Keratinocyte (primary cell): ENCODE measurements around the gene HAX1. TPM values are rescaled to one million over a fixed set of nuclear protein-coding genes. Genes with fewer than 3 reads are reported as not detected.

Experiments
- DNase-seq: peaks from one replicate; pipeline ENCODE4 v3.0.0-alpha.2; 2011; ENCODE audit warnings: low read depth, missing footprints, low spot score
- FAIRE-seq: peaks from 2 replicates; lab custom pipeline; 2011; peaks lifted over from hg19 to GRCh38; lab: Jason Lieb, UNC
- H2AFZ ChIP-seq: 2 replicates; pipeline ENCODE4 v1.6.0; 2012; ENCODE audit warnings: low read length, control low read depth, inconsistent platforms; ENCODE audit not compliant: control insufficient read depth
- H3K27ac ChIP-seq: 2 replicates; pipeline ENCODE4 v1.5.1; 2011; ENCODE audit warnings: low read length; ENCODE audit not compliant: control insufficient read depth, insufficient read depth
- H3K27me3 ChIP-seq: 3 replicates; pipeline ENCODE4 v1.6.0; 2011; ENCODE audit warnings: low read length; ENCODE audit not compliant: control insufficient read depth, insufficient read depth; ENCODE audit errors: extremely low read depth
- H3K36me3 ChIP-seq, 2 experiments: 2 replicates in 1 of 2; 3 replicates in 1 of 2; pipeline ENCODE4 v1.5.1; 2011; ENCODE audit warnings: low read length in 2 of 2, mild to moderate bottlenecking in 1 of 2; ENCODE audit not compliant: control insufficient read depth in 2 of 2, insufficient read depth in 2 of 2; ENCODE audit errors: extremely low read depth in 1 of 2
- H3K4me1 ChIP-seq: 3 replicates; pipeline ENCODE4 v1.5.1; 2011; ENCODE audit warnings: low read length; ENCODE audit not compliant: control insufficient read depth, insufficient read depth; ENCODE audit errors: extremely low read depth
- H3K4me2 ChIP-seq: 3 replicates; pipeline ENCODE4 v1.6.0; 2011; ENCODE audit warnings: low read depth, low read length; ENCODE audit not compliant: control insufficient read depth, insufficient read depth; ENCODE audit errors: extremely low read depth
- H3K4me3 ChIP-seq, 3 experiments: fragments of 200-600 bp in 1 of 3; sonication (generic) in 1 of 3; 2 replicates in 2 of 3; 3 replicates in 1 of 3; pipeline ENCODE4 v1.5.1; 2011 to 2016; ENCODE audit warnings: low read length in 3 of 3, mild to moderate bottlenecking in 3 of 3, control low read depth in 2 of 3, inconsistent platforms in 1 of 3, low read depth in 1 of 3, mixed read lengths in 1 of 3, mixed run types in 1 of 3, moderate library complexity in 1 of 3; ENCODE audit not compliant: control insufficient read depth in 2 of 3, insufficient read depth in 2 of 3; ENCODE audit errors: extremely low read depth in 1 of 3
- H3K79me2 ChIP-seq: 2 replicates; pipeline ENCODE4 v1.6.0; 2012; ENCODE audit warnings: low read length; ENCODE audit not compliant: control insufficient read depth, insufficient read depth
- H3K9ac ChIP-seq: 3 replicates; pipeline ENCODE4 v1.6.0; 2011; ENCODE audit warnings: low read length; ENCODE audit not compliant: control insufficient read depth, insufficient read depth; ENCODE audit errors: extremely low read depth
- H3K9me1 ChIP-seq: 3 replicates; pipeline ENCODE4 v1.6.0; 2011; ENCODE audit warnings: low read length; ENCODE audit not compliant: control insufficient read depth, insufficient read depth; ENCODE audit errors: extremely low read depth
- H3K9me3 ChIP-seq: 2 replicates; pipeline ENCODE4 v1.5.1; 2012; ENCODE audit warnings: low read depth, low read length; ENCODE audit not compliant: control insufficient read depth
- H4K20me1 ChIP-seq: 3 replicates; pipeline ENCODE4 v1.6.0; 2011; ENCODE audit warnings: low read length; ENCODE audit not compliant: control insufficient read depth, insufficient read depth; ENCODE audit errors: extremely low read depth
- EZH2 ChIP-seq: IDR thresholded peaks from one replicate; pipeline ENCODE4 v1.6.1; 2012; ENCODE audit warnings: inconsistent platforms, mild to moderate bottlenecking, low read length, moderate library complexity
- dilution Hi-C: fragments of 300-500 bp; cut with MboI; formaldehyde crosslinking; loops from one replicate; pipeline ENCODE4 v1.7.0; 2020; ENCODE audit warnings: low sequenced_read_pairs; ENCODE audit not compliant: extremely low pct_ligation_motif_present
- polyA plus RNA-seq, 5 experiments: library from polyadenylated mRNA; depleted of rRNA in 3 of 5; stranded (reverse) in 3 of 5; stranded (forward) in 1 of 5; unstranded in 1 of 5; fragments of >200 nt; gene quantifications; 1 replicate in 1 of 5; 2 replicates in 3 of 5; 3 replicates in 1 of 5; pipeline versions ENCODE4 v1.2.1 to v1.2.3, GENCODE V29; 2011 to 2012; ENCODE audit warnings: missing spikeins in 2 of 5, low read depth in 1 of 5, low replicate concordance in 1 of 5
- TF ChIP-seq, protein P1 (sequence below), 3 experiments: IDR thresholded peaks in 1 of 3; conservative IDR thresholded peaks in 1 of 3; optimal IDR thresholded peaks in 1 of 3; 2 replicates in 2 of 3; 3 replicates in 1 of 3; pipeline versions ENCODE3 to v1.5.1; 2011; ENCODE audit warnings: low read length in 3 of 3, mild to moderate bottlenecking in 3 of 3, moderate library complexity in 2 of 3, control low read depth in 1 of 3, inconsistent platforms in 1 of 3; ENCODE audit not compliant: insufficient read depth in 2 of 3; ENCODE audit errors: extremely low read depth in 1 of 3

Gene HAX1
- polyA plus RNA-seq, 1 donor (not counting 4 experiments of a cell fraction or from before 2014, with no cell fraction given) = 110 TPM

DNA sequence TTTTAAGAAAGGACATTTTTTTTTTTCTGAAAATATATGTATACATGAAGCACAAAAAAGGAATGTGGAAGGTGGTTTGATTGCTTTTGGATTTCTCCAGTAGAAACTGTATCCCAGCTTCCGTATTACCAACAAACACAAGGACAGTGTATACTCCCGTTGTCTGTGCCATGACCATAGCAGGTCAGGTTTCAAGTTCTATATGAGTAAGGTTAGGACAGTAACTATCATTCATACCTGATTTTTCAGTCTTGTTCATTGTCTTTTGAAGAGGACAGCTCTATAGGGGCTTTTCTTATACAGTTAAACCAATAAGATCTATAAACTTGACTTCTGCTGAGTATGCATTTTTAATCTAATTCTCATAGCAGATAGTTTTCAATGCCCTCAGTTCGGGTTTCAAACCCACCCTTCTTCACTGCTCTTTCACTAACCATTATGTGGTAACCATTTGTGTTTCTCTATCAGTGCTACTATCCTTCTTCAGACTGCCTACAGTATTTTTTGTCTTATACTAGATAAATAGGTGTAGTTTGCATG is 32.1 kb upstream of the HAX1 start:
- no peak for FAIRE-seq
- H3K9me3 ChIP-seq = no peaks in the 10 kb centered on the region
- peaks cover 35 to 36% of the 10 kb centered on the region in 2 experiments for H3K36me3 ChIP-seq
- no peak for DNase-seq
- no peak overlapping the region for H3K4me3 ChIP-seq
- H3K79me2 ChIP-seq = peaks cover 41% of the 10 kb centered on the region
- no peak overlapping the region for H3K27ac ChIP-seq
- no peak for TF ChIP-seq EZH2
- TF ChIP-seq, protein P1, sequence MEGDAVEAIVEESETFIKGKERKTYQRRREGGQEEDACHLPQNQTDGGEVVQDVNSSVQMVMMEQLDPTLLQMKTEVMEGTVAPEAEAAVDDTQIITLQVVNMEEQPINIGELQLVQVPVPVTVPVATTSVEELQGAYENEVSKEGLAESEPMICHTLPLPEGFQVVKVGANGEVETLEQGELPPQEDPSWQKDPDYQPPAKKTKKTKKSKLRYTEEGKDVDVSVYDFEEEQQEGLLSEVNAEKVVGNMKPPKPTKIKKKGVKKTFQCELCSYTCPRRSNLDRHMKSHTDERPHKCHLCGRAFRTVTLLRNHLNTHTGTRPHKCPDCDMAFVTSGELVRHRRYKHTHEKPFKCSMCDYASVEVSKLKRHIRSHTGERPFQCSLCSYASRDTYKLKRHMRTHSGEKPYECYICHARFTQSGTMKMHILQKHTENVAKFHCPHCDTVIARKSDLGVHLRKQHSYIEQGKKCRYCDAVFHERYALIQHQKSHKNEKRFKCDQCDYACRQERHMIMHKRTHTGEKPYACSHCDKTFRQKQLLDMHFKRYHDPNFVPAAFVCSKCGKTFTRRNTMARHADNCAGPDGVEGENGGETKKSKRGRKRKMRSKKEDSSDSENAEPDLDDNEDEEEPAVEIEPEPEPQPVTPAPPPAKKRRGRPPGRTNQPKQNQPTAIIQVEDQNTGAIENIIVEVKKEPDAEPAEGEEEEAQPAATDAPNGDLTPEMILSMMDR (optimal IDR thresholded peaks at IDR 0.05 in 1 of 3, IDR thresholded peaks at IDR 0.05 in 1 of 3, conservative IDR thresholded peaks at IDR 0.05 in 1 of 3; ENCODE audit: extremely low read depth in 1 of 3, insufficient read depth in 2 of 3, low read length in 3 of 3) = no peak
- no peaks in the 10 kb centered on the region for H3K9me1 ChIP-seq
- no peaks in the 10 kb centered on the region for H3K27me3 ChIP-seq
- dilution Hi-C loops = no loop called here
- H2AFZ ChIP-seq = no peak overlapping the region
- no peak overlapping the region for H3K4me2 ChIP-seq
- H3K9ac ChIP-seq = no peak overlapping the region
- no peaks in the 10 kb centered on the region for H4K20me1 ChIP-seq
- H3K4me1 ChIP-seq = no peaks in the 10 kb centered on the region

DNA sequence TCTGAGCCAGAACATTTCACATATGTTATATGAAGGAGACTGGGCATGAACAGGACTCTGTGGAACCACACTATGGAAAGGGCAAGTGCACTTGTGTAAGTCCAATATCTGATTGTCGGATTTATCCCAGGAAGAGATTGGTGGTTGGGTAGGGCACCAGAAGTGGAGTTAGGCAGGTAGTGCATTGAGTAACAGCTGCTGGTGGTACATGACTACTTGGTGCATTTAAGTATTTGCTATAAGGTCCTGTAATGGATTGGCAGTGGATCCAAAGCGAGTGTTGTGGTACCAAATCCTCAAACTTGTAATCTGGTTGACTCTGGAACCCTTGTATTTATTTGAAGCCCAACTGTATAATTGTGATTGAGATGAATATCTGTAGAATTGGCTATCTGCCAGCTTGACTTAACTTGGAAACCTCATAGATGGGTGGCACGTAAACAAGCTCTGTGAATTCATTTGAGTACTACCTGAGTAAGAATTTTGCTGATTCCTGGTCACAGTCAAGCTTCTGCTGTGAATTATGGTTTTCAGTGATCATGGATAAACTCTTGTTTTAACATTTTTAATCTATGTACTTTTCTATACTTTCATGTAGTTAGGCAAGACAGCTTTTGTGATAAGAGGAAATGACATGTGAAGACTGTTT is 30.6 kb upstream of the HAX1 start:
- Histone ChIP-seq H3K4me2 (no peak overlapping the region), H3K4me3 (no peak overlapping the region), H2AFZ (no peak overlapping the region), H4K20me1 (no peaks in the 10 kb centered on the region), H3K36me3 (peaks cover 37 to 43% of the 10 kb centered on the region in 2 experiments), H3K27me3 (no peaks in the 10 kb centered on the region), H3K27ac (no peak overlapping the region), H3K9me1 (no peaks in the 10 kb centered on the region), H3K79me2 (peaks cover 29% of the 10 kb centered on the region), H3K4me1 (no peaks in the 10 kb centered on the region), H3K9me3 (no peaks in the 10 kb centered on the region), H3K9ac (no peak overlapping the region)
- dilution Hi-C loops = no loop called here
- FAIRE-seq (no peak), DNase-seq (no peak)
- TF ChIP-seq, protein P1 (optimal IDR thresholded peaks at IDR 0.05 in 1 of 3, IDR thresholded peaks at IDR 0.05 in 1 of 3, conservative IDR thresholded peaks at IDR 0.05 in 1 of 3; ENCODE audit: extremely low read depth in 1 of 3, insufficient read depth in 2 of 3, low read length in 3 of 3) = no peak
- TF ChIP-seq EZH2 = no peak
